Measurements from ENCODE around the gene SLC9A4. TPM values are rescaled to one million over a fixed set of nuclear protein-coding genes. Genes with fewer than 3 reads are reported as not detected.
A peak's percentile ranks its signal among the peaks of the same experiment; 100 is the strongest.

The SLC9A4 gene
- total RNA-seq, result 0.08 TPM

- ATAC-seq, result peak; percentile 74
Observed at GRCh38 chr2:102473020-102473419, at the start of gene SLC9A4. TSS of gene SLC9A4 (plus strand) at chr2:102473226. CDS start at chr2:102473760, 534 bp downstream.

GRCh38 chr2:102423368-102423767 is 49.7 kb upstream of the SLC9A4 start:
- ATAC-seq, result no peak

GRCh38 chr2:102424754-102425153 is 48.3 kb upstream of the SLC9A4 start:
- peak; percentile 26 for ATAC-seq

- no peak for ATAC-seq
Observed at GRCh38 chr2:102425441-102426132, 47.4 kb upstream of the SLC9A4 start.

- no peak for ATAC-seq
Observed at GRCh38 chr2:102427249-102427648, 45.8 kb upstream of the SLC9A4 start.

GRCh38 chr2:102428573-102428972 is 44.5 kb upstream of the SLC9A4 start:
- ATAC-seq, result no peak

- ATAC-seq, result no peak
Observed at GRCh38 chr2:102432386-102432785, 40.6 kb upstream of the SLC9A4 start.

GRCh38 chr2:102433973-102434654 is 38.9 kb upstream of the SLC9A4 start:
- no peak for ATAC-seq

- ATAC-seq, result no peak
Observed at GRCh38 chr2:102434655-102435381, 38.2 kb upstream of the SLC9A4 start.

- no peak for ATAC-seq
Observed at GRCh38 chr2:102435741-102436140, 37.3 kb upstream of the SLC9A4 start.

GRCh38 chr2:102436323-102436722 is 36.7 kb upstream of the SLC9A4 start:
- no peak for ATAC-seq

GRCh38 chr2:102437122-102437521 is 35.9 kb upstream of the SLC9A4 start:
- ATAC-seq, result no peak

GRCh38 chr2:102438111-102438510 is 34.9 kb upstream of the SLC9A4 start:
- no peak for ATAC-seq

- ATAC-seq, result no peak
Observed at GRCh38 chr2:102438578-102438977, 34.4 kb upstream of the SLC9A4 start.

- ATAC-seq, result peak; percentile 66
Observed at GRCh38 chr2:102439065-102439695, 33.8 kb upstream of the SLC9A4 start.

- ATAC-seq, result no peak
Observed at GRCh38 chr2:102442967-102443828, 29.8 kb upstream of the SLC9A4 start.

GRCh38 chr2:102444233-102444632 is 28.8 kb upstream of the SLC9A4 start:
- no peak for ATAC-seq

- ATAC-seq, result no peak
Observed at GRCh38 chr2:102446936-102447335, 26.1 kb upstream of the SLC9A4 start.

GRCh38 chr2:102449370-102449974 is 23.6 kb upstream of the SLC9A4 start:
- ATAC-seq, result no peak

- no peak for ATAC-seq
Observed at GRCh38 chr2:102451968-102452367, 21.1 kb upstream of the SLC9A4 start.

GRCh38 chr2:102453501-102453900 is 19.5 kb upstream of the SLC9A4 start:
- ATAC-seq, result no peak
